Measurements from ENCODE around the gene BMP6.

DNA sequence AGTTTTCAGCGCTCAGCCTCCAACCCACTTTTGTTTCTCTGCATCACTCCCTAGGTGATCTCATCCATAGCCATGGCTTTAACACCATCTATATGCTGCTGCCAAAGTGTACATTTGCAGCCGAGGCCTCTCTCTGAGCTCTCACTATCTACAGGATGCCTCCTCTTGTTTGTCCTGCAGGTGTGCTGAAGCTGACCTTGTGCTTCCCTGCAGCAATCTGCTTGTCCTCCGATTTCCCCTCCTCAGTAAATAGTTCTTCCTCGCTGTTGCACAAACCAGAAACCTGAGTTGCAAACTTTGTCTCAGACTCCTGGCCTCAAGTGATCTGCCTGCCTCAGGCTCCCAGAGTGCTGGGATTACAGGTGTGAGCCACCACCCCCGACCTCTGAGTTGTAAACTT, 188.4 kb downstream of the BMP6 start:
- TF ChIP-seq, protein P1, sequence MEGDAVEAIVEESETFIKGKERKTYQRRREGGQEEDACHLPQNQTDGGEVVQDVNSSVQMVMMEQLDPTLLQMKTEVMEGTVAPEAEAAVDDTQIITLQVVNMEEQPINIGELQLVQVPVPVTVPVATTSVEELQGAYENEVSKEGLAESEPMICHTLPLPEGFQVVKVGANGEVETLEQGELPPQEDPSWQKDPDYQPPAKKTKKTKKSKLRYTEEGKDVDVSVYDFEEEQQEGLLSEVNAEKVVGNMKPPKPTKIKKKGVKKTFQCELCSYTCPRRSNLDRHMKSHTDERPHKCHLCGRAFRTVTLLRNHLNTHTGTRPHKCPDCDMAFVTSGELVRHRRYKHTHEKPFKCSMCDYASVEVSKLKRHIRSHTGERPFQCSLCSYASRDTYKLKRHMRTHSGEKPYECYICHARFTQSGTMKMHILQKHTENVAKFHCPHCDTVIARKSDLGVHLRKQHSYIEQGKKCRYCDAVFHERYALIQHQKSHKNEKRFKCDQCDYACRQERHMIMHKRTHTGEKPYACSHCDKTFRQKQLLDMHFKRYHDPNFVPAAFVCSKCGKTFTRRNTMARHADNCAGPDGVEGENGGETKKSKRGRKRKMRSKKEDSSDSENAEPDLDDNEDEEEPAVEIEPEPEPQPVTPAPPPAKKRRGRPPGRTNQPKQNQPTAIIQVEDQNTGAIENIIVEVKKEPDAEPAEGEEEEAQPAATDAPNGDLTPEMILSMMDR (conservative IDR thresholded peaks at IDR 0.05; ENCODE audit: low read depth in 2 of 2), result no peak
- TF ChIP-seq POLR2AphosphoS5 (IDR thresholded peaks at IDR 0.05; ENCODE audit: low read depth) (no peak), EZH2 (IDR thresholded peaks at IDR 0.05; ENCODE audit: low read depth, unreplicated experiment) (no peak)
